Amygdala (tissue), 56 donors: ENCODE results near the gene CYP27A1.

Source experiments
- DNase-seq, 56 donors: peaks; one replicate each; lab custom pipeline; 2025; lab: John Stamatoyannopoulos, UW

CYP27A1 gene

DNA sequence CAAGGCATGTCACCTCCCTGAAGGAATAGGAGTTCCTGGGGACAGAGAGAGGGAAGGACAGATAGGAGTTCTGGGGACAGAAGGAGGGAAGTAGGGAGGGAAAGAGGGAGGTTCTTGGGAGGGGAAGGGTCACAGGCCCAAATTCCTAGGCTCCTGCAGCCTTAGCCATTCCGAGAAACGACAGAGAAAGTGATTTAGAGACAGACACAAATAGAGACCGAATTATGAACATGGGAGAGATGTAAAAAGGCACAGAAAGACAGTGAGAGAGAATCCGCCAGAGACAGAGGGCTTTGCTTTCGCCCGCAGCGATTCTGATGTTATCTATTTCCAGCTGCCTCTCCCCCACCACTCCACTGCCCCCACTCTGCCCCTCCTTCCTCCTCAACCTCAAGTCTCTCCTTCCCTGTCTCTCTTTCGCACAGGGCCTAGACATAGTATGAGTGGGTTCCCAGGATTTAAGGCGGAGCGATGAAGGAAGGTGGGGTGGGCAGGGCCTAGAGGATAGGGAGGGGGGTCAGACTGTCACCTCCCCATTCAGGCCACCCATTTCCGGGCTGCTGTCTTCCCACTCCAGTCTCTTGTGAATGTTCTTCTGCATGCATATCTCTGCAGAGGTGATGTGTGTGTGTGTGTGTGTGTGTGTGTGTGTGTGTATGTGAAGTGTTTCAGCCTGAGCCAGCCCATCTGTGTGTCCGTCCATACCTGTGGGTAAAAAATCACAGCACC, 74.4 kb downstream of the CYP27A1 start:
- DNase-seq = no peak

DNA sequence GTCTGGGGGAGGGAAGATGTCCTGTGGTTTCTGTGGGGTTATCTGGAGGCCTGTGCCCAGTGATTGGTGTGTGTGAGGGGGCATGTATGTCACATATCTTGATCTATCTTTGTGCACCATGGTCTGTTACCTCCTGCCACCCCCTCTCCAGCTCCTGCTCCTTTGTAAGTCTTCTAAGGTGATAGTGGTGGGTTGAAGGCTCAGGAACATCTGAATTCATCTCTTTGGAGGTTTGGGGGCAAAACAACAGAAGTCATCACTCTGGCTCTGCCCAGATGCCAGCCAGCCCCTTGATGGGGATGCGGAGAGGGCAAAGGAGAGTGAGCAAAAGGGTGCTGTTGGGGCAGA, 74.9 kb downstream of the CYP27A1 start:
- no peak for DNase-seq

DNA sequence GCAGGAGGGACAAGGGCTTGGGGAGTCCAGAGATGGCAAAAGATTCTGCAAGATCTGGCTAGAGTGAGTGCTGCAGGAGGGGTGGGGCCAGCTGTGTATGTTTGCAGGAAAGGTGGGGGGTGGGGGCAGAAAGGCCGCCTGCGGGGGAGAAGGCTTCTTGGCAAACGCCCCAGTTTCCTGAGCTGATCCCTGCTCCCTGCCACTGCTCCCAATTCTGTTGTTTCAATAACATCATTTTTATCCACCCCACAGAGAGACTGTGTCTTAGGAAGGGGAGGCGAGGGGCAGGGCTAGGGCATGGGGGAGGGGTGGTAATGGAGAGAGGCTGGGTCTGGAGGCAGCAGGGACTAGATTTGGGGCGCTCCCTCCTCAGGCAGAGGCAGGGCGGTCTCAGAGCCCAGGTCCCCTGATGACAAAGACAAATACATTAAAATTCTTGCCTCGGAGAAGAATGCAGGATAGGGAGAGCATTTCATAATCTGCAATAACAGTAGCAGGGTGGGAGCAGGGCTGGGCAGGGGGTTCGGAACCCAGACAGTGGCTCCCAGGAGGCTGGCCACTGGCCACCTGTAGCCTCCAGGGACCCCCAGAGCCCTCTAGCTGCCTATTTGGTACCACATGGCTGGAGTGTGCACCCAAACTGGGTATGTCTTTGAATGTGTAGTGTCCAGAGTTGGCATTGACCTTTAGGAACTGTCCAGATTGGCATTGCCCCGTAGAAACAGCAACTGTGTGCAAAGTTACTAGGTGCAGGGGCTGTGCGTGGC, 75.6 kb downstream of the CYP27A1 start:
- no peak for DNase-seq

DNA sequence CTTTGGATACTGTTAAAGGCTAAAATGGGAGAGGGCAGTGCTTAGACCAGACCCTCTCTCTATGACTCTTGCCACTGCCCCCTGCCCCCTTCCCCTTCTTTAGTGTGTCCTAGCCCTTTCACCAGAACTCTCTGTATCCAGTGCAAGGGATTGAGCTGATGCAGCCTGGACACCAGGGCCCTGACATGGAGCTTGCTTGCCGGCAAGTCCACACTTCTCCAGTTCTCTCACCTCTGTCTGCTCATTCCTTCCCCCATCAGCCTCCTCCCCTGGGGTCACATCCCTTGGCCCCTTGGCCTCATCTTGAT, 76.1 kb downstream of the CYP27A1 start:
- no peak for DNase-seq

DNA sequence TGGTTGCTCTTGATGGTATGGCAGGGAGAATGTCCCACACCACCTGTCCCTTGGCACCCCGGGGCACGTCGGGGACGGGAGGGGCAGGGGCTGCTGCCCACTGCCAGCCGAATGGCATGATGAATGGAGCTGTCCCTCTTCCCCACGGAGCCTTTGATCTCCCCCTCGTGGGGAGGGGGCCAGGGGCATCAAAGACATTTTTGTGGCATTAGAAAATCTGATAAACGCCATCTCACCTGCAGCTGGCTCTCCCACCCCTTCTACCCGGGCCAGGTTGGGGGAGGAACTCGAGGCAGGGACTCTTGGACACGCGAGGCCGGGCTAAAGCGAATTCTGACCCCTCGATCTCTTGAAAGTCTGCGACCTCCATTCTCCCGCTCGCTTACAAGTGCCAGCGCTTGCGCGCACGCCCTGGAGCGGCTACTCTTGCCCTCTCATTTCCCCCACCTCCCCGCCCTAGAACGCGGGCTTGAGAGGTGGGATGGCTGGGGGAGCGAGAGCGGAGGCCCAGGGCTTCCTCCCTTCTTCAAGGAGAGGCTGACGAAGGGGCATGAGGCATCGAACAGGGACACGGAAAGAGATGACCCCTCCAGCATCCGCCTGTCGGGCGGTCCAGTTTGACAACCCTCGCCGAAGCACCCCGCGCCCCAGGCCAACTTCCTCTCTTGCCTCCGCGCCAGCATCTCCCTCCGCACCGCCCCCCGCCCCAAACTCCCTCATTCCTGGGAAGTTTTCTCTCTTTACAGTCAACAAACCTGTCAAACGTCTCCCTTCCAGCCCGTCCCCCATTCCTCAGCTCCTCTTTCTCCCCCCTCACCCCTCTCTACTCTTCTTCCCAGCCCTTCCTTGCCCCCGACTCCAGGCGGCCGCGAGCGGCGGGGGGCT, 77.0 kb downstream of the CYP27A1 start:
- DNase-seq = no peak

DNA sequence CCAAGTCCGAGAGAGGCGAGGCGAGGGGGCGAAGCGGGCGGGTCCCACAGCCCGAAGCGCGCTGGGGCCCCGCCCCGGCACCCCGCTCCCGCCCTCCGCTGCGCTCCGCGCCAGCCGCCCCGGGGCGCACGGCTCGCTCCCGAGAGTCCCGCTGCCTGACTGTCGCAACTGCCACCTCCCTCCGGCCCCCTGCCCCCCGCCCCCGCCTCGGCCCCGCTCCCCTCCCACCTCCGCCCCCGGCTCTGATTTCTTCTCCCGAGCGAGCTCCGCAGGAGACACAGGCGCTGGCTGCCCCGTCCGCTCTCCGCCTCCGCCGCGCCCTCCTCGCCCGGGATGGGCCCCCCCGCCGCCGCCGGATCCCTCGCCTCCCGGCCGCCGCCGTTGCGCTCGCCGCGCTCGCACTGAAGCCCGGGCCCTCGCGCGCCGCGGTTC, 77.6 kb downstream of the CYP27A1 start, which contains the start of gene WNT6:
Gene WNT6, plus strand, starts transcription at position 250 of the 432 bp plus-strand sequence. CDS start 233 bp downstream, outside the sequence.
- no peak for DNase-seq

DNA sequence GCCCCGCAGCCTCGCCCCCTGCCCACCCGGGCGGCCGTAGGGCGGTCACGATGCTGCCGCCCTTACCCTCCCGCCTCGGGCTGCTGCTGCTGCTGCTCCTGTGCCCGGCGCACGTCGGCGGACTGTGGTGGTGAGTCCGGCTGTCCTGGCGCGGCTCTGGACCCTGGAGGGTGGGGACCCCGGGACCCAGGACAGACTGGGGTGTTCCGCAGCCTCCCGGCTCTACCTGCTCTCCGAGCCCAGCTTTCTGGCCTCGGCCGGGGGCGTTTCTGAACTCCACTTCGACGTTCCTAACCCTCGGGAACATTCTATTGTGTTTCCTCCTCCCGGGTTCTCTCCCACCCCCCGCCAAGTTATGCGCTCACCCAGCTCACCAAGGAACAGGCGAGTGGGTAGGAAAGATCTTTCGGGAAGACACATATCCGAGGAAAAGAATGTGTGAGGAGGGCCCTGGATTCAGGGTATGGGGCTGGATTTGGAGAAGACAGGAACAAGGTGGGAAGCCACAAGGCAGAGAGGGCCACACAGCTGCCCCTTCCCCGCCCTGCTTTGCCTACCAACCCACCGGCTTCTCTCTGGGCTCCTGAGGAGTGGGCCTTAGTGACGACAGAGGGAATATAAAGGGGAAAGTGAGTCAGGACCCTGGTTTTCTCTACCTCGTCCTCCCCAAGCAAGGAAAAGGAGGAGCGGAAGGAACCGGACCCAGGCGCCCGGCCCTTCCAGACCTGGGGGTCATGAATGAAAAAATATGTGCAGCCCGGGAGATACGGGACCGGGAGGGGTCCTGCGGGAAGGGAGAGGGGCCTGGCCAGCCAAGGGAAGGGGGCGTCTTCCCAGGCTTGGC, 78.3 kb downstream of the CYP27A1 start:
- DNase-seq = no peak

DNA sequence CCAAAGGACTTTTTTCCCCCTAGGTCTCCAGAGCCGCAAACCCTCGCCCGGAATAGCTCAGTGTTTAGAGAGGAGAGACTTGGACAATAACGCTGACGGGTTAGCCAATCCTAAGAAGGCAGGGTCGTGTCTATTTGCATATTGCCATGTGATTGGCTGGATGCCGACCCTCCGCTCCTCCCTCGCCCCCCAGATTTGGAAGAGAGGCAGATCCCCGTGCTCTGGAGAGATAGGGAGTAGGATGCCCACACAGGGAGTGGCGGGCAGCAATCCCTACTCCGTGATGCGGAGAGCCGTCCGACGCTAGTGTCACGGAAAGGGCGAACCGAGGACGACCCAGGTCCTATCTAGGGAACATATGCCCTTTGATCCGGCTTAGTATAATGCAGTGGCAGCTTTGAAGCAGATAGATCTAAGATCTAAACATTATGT, 79.0 kb downstream of the CYP27A1 start:
- DNase-seq = peak in 3 of 56 donors; percentile 15 to 49 (median 28)

DNA sequence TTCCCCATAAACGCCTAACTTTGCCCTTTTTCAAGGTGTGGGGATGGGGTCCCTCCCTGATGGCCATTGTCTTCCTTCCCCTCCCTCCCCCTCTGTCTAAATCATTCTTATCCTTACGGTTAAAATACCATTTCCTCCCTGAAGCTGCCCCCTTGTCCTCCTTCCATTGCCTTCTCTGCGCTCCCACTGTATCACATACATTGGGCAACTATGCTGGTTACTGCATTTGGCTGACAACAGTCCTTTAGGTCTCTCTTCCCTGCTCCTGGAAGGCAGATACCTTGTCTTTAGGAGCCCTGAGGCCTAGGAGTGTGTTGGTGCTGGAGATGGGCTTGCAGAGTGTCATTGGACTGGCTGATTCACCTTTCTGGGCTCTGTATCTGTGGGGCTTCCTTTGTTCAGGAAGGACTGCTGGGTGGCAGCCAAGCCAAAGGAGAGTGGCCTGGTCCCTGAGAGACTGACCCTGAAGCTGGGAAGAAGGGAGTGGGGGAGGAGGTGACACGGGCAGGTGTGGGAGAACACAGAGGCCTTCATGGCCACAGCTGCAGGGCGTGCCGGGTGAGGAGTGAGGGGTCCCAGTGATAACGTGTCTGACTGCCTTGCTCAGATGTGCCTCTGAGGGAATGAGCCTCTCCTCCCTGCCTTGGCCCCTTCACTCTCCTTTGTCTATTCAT, 79.8 kb downstream of the CYP27A1 start:
- no peak for DNase-seq

DNA sequence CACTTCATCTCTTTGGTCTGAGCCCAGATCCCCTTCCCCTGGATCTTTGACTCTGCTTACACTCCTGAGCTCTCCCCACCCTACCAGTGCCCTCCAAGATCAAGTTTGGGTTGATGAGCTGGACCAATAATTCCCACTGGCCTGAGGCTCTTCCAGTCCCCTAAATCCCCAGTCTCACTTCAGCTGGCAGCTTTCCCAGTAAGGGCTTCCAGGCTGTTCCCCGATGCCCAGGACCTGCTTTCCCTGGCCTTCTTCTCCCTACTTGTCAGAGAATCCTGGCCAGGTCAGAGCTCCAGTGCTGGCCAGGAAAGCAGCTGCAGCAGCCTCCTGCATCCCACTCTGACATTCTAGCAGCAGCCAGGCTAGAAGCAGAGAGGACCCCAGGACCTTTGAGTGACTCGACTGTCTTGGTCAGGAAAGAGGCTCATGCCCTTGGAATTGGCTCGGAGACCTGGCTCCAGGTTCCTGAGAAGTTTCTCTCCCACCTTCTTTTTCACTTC, 81.1 kb downstream of the CYP27A1 start:
- no peak for DNase-seq
